Measurements from ENCODE around the gene SALL1. TPM values are rescaled to one million over a fixed set of nuclear protein-coding genes. Genes with fewer than 3 reads are reported as not detected.

Gene SALL1
- total and polyA plus RNA-seq, 2 of the 8 experiments (the other 6 are each of a cell fraction or from before 2014, with no cell fraction given): 33.7 to 56.8 TPM

- FAIRE-seq (no peak), DNase-seq (ENCODE audit: low read depth in 1 of 2, low spot score in 2 of 2) (peak in 1 of 2 experiments; percentile 43)
- H3K27ac ChIP-seq (ENCODE audit: low read depth, low read length): no peak overlapping the region
- 10% methylated on average over 2 of the region's 9 CpGs; no CpG with 5 or more reads in 1 of the 2 experiments for WGBS, 2 experiments (ENCODE audit: extremely low coverage in 1 of 2, insufficient coverage in 1 of 2, insufficient read length in 1 of 2, insufficient replicate concordance in 2 of 2, low coverage in 1 of 2, low lambda C conversion rate in 2 of 2, missing lambda C conversion rate in 1 of 2)
- H3K14ac ChIP-seq (ENCODE audit: insufficient read length): no peak overlapping the region
- no peak overlapping the region for H2AK5ac ChIP-seq (ENCODE audit: low read depth, low read length)
- H3K4me1 ChIP-seq (replicated peaks in 1 of 4; ENCODE audit: control insufficient read depth in 3 of 4, insufficient read depth in 4 of 4, low read length in 3 of 4): peaks cover 1 to 5% (median 3%) of the 10 kb centered on the region in 4 experiments; a peak in 5 of 7 replicates
- no peaks in the 10 kb centered on the region for H3K9me3 ChIP-seq (ENCODE audit: insufficient read depth in 2 of 2, low read depth in 1 of 2, low read length in 1 of 2)
- H3K79me1 ChIP-seq (ENCODE audit: low read depth, low read length): peaks cover 4% of the 10 kb centered on the region; the same call in 1 of the 2 replicates
- no peaks in the 10 kb centered on the region for H3K27me3 ChIP-seq (replicated peaks in 1 of 4; ENCODE audit: control insufficient read depth in 3 of 4, extremely low read depth in 1 of 4, insufficient read depth in 3 of 4, low read length in 3 of 4)
- no peak overlapping the region for H2BK15ac ChIP-seq (ENCODE audit: low read length)
- H3K56ac ChIP-seq (replicated peaks; ENCODE audit: insufficient read length, low read depth, low read length): no peak overlapping the region
- H2BK120ac ChIP-seq (replicated peaks; ENCODE audit: low read depth, low read length): no peak overlapping the region
- TF ChIP-seq HDAC6 (IDR thresholded peaks at IDR 0.05; ENCODE audit: low read depth, low read length): no peak
- TF ChIP-seq TAF7 (optimal IDR thresholded peaks at IDR 0.05; ENCODE audit: borderline replicate concordance, low read depth, low read length): no peak
- TF ChIP-seq GABPA (IDR thresholded peaks at IDR 0.05; ENCODE audit: borderline replicate concordance, insufficient read depth, low read length): no peak
- TF ChIP-seq RBBP5 (IDR thresholded peaks at IDR 0.05; ENCODE audit: borderline replicate concordance, low read depth, low read length): no peak
- TF ChIP-seq SAP30 (IDR thresholded peaks at IDR 0.05; ENCODE audit: insufficient read depth, insufficient replicate concordance, low read length): no peak
- TF ChIP-seq TEAD4 (IDR thresholded peaks at IDR 0.05; ENCODE audit: low read depth, low read length): no peak
- TF ChIP-seq EP300 (IDR thresholded peaks at IDR 0.05; ENCODE audit: borderline replicate concordance in 1 of 2, low read depth in 2 of 2, low read length in 2 of 2): no peak
- no peak overlapping the region for H2BK20ac ChIP-seq (ENCODE audit: low read length)
- peaks cover 11% of the 10 kb centered on the region for H3K23me2 ChIP-seq (ENCODE audit: low read depth, low read length)
- no peak overlapping the region; the same call in 1 of the 2 replicates for H3K18ac ChIP-seq (ENCODE audit: extremely low read depth, low read length)
- peak overlapping the region; percentile 77 to 92 for H3K4me2 ChIP-seq (ENCODE audit: insufficient read depth in 1 of 2, low read depth in 2 of 2, low read length in 2 of 2)
- H3K79me2 ChIP-seq (ENCODE audit: control insufficient read depth in 1 of 2, insufficient read depth in 2 of 2, low read length in 2 of 2): peaks cover 0 to 12% of the 10 kb centered on the region in 2 experiments; a peak in 1 of 4 replicates
- H3K4me3 ChIP-seq (ENCODE audit: extremely low read depth in 1 of 4, insufficient read depth in 2 of 4, low read depth in 3 of 4, low read length in 4 of 4): peak overlapping the region; percentile 58 to 70 (median 66); a peak in 5 of 8 replicates
- H4K8ac ChIP-seq (ENCODE audit: extremely low read depth, insufficient read depth, low read length): no peak overlapping the region
- no peak overlapping the region for H4K5ac ChIP-seq (ENCODE audit: insufficient read length, low read depth, low read length)
- H4K20me1 ChIP-seq (replicated peaks in 1 of 2; ENCODE audit: control insufficient read depth in 1 of 2, insufficient read depth in 2 of 2, low read length in 2 of 2): peaks cover 3 to 4% of the 10 kb centered on the region in 2 experiments
- no peak overlapping the region for H3K23ac ChIP-seq (ENCODE audit: insufficient read length)
- H2BK5ac ChIP-seq (ENCODE audit: low read depth, low read length): no peak overlapping the region
- H4K91ac ChIP-seq (replicated peaks; ENCODE audit: insufficient read length, low read length): no peak overlapping the region
- POLR2A ChIA-PET (ENCODE audit: partially characterized antibody): interaction anchor here (1.0 to 4.9 kb wide), 6 partner anchors 16 to 92 kb away, joined by 3 to 28 read pairs (median 4); partner anchors contain the start of gene SALL1
- no peak overlapping the region for H3K4ac ChIP-seq (replicated peaks; ENCODE audit: insufficient read length, low read depth, low read length)
- H3K36me3 ChIP-seq (ENCODE audit: control insufficient read depth in 2 of 4, insufficient read depth in 4 of 4, low read length in 3 of 4): peaks cover 3 to 30% (median 10%) of the 10 kb centered on the region in 4 experiments
- H2AFZ ChIP-seq (ENCODE audit: low read length): no peak overlapping the region
- no peak overlapping the region for H2BK12ac ChIP-seq (ENCODE audit: low read depth, low read length)
- CTCF ChIA-PET (ENCODE audit: partially characterized antibody): interaction anchor here (1.0 to 1.9 kb wide), 5 partner anchors 8 to 222 kb away, joined by 3 to 9 read pairs (median 4); no protein-coding TSS in a partner anchor
- no peak overlapping the region for H3K9ac ChIP-seq (replicated peaks in 1 of 4; ENCODE audit: extremely low read depth in 1 of 4, low read depth in 3 of 4, low read length in 3 of 4)
These were observed 17.9 kb downstream of the SALL1 start for GRCh38 chr16:51133183-51133582.

All from H1 (cell line).